Activated T-cell treated with anti-CD3 and anti-CD28 coated beads for 1 hour (primary cell): Measurements from ENCODE around the gene CIAPIN1.

ENCODE experiments used
- DNase-seq: peaks from one replicate; pipeline ENCODE4 v3.0.0-alpha.2; 2020; ENCODE audit warnings: low read depth

The CIAPIN1 gene

GRCh38 chr16:57447186-57447962 lies at the start of gene CIAPIN1, which contains the start of gene COQ9:
TSS of gene CIAPIN1 (minus strand) at chr16:57447385. CDS start at chr16:57440928, 6,457 bp downstream.
TSS of gene COQ9 (plus strand) at chr16:57447479. CDS start at chr16:57447506, 27 bp downstream.
- DNase-seq = peak; percentile 88

- no peak for DNase-seq
Measured at GRCh38 chr16:57493767-57494166, 46.6 kb upstream of the CIAPIN1 start.

DNA sequence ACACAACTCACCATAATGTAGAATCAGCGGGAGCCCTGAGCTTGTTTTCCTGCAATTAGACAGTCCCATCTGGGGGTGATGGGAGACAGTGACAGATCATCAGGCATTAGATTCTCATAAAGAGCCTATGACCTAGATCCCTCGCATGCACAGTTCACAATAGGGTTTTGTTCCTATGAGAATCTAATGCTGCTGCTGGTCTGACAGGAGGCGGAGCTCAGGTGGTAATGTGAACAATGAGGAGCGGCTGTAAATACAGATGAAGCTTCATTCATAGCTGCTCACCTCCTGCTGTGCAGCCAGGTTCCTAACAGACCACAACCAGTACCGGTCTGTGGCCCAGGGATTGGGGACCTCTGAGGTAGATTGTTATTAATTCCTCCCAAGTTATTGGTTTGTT lies 42.0 kb upstream of the CIAPIN1 start:
- no peak for DNase-seq

- no peak for DNase-seq
Measured at GRCh38 chr16:57486858-57487834, 40.0 kb upstream of the CIAPIN1 start.

- peak; percentile 69 for DNase-seq
Measured at GRCh38 chr16:57485916-57486857, 39.0 kb upstream of the CIAPIN1 start, which contains the start of gene DOK4. TSS of gene DOK4 (minus strand) at chr16:57486493. CDS start at chr16:57479507, 6,986 bp downstream.

DNA sequence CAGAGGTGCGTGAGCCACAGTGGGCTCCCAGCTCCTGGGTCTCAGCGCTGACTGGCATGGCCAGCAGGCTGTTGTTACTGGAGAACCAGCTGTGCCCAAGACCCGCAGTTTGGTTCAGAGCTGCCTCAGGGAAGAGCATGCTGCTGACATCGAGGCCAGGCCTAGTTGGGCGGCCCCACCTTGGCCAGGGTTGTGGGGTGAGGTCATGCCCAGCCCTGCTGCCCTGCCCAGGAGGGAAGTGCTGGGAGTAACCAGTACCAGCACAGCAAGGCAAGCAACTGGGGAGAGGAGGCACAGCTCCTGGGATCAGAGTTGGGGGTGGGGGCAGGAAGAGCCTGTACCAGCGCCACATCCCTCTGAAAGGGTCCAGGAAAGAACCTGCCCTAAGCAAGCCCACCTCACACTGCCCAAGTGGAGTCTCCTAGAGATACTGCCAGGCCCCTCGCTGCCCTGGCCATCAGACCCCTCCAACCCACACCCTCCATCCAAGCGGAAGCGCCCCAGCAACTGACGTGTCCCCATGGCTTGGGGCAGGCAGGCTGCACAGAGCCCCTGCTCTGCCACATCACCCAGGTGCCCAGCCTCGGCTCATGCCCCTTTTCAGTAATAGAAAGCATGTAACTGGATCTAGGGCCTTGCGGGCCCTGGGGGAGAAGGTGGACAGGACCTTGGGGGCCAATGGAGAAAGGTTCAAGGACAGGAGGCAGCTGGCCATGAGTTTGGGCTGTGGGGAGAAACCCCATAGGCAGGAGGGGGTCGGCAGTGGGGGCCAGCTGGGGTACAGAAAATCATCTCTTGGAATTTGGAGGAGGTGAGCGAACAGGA lies 38.1 kb upstream of the CIAPIN1 start:
- no peak for DNase-seq

DNA sequence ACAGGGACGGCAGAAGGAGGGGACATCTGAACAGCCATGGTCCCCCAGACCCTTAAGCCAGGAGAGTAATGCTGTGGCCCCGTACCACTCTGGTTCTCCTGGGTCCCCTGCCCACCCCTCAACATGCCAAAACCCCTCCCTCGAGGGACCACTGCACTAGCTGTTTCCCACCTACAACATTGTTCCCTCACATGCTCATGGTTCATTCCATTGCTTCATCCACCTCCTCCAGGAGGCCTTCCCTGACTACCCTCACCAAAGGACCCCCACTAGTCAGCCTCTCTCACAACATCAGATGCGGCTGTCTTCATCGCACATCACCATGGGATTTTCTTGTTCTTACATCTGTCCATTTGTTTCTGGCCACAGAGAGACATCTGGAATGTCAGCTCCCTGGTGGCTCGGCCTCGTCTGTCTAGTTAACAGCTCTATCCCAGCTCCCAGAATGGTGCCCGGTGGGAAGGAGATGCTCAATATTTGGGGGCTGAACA lies 37.4 kb upstream of the CIAPIN1 start:
- DNase-seq = no peak

GRCh38 chr16:57483725-57484514 lies 36.7 kb upstream of the CIAPIN1 start:
- no peak for DNase-seq

- no peak for DNase-seq
Measured at GRCh38 chr16:57482845-57483545, 35.8 kb upstream of the CIAPIN1 start.

DNA sequence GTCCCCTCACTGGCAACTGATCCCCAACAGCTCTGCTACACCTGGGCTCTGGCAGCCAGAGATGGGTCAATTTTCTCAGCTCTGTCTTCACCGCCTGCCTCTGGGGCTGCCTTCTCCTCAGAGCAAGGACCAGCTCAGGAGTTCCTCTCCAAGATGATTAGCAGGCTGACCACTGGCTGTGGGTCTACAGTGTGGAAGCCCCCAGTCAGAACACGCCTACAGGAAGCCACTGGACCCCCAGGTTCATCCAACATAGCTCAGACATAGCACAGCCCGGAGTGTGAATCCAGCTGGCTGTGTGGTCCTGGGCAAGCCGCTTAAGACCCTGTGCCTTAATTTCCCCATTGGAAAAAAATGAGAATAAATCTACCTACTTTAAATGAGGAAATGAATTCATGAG lies 34.2 kb upstream of the CIAPIN1 start:
- DNase-seq = no peak

GRCh38 chr16:57480754-57481230 lies 33.6 kb upstream of the CIAPIN1 start:
- DNase-seq = no peak

- no peak for DNase-seq
Measured at GRCh38 chr16:57479976-57480753, 33.0 kb upstream of the CIAPIN1 start.

GRCh38 chr16:57479205-57479975 lies 32.2 kb upstream of the CIAPIN1 start:
- no peak for DNase-seq

DNA sequence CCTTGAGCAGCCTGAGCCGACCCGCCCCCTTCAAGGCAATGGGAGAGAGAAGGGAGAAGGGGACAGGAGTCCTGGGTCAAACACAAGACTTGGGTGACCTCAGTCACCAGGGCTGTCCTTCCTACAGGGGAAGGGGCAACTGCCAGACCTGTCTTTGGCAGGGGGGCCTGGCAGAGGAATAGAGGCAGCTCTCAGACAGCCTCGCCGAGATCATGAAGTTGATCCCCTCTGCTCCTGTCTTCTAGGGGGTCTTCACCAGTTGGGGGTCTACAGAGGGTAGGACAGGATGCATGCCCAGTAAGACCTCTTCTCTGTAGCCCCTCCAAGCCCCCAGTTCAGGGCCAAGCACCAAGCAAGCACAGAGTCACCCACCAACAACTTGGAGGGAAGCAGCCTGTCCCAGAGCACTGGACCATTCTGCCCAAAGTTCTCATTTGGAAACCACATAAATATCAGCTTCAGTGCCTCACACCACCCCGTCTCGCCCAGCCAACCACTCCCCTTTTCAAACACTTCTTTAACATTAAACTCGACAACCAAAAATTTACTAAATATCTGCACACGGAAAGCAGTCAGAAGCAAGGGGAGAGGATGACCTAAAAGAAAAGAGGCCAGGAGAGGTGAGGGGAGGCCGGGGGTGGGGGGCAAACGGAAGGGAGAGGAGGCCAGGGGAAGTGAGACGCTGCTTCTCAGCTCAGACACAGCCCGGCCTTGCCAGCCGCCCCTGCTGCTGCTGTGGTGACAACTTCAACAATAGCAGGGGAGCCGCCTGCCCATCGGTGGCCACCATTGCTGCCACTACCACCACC lies 31.4 kb upstream of the CIAPIN1 start:
- no peak for DNase-seq

DNA sequence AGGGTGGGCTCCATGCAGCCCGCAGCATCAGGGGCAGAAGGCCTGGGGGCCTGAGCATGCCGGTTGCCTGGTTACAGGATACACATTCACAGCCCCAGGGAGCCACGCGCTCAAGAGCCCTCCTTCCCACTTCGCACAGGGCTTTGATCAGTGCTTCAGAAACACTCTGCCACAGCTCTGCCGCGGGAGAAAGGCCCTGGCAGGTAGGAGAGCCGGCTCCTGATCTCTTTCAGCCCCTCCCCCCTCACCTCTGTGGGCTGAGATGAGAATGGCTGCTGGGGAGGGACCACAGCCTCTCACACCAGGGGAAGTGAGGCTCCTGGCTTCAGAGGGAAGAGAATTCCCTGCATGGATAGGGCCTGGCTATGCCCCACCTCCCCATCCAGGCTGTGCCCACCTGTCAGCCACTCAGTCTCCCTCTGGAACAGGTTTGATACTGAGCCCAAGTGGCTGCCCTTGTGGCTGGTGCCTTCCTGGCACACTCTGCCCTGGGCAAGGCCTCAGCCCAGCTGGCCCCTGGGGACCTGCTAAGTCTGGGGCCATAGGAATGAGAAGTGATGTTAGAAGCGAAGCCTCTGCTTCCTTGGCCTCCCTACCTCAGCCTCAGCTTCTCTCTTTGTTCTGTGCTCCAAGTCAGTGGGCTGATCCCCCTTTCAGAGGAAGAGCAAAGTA lies 30.5 kb upstream of the CIAPIN1 start:
- DNase-seq = no peak
